Spleen (tissue), 11 donors: ENCODE results near the gene SLC12A6. TPM values are rescaled to one million over a fixed set of nuclear protein-coding genes. Genes with fewer than 3 reads are reported as not detected.

Experiments
- DNase-seq: peaks from one replicate; pipeline ENCODE4 v3.0.0-alpha.2; 2020
- H3K27ac ChIP-seq, 8 donors: fragments of 200-600 bp; sonication (generic) in 7 of 8; 1 replicate in 4 of 8; 2 replicates in 4 of 8; pipeline versions ENCODE4 v1.5.0 to v1.8.0; 2016 to 2021; ENCODE audit warnings: inconsistent platforms in 4 of 8, mild to moderate bottlenecking in 4 of 8, moderate library complexity in 1 of 8
- H3K27me3 ChIP-seq, 7 donors: fragments of 200-600 bp; sonication (generic) in 6 of 7; replicated peaks in 1 of 7; 1 replicate in 4 of 7; 2 replicates in 3 of 7; pipeline versions ENCODE4 v1.5.0 to v1.8.0; 2016 to 2021; ENCODE audit warnings: inconsistent platforms in 3 of 7, mild to moderate bottlenecking in 1 of 7
- H3K36me3 ChIP-seq, 6 donors: fragments of 200-600 bp; sonication (generic) in 5 of 6; 1 replicate in 4 of 6; 2 replicates in 2 of 6; pipeline versions ENCODE4 v1.5.0 to v1.8.0; 2016 to 2021; ENCODE audit warnings: inconsistent platforms in 2 of 6
- H3K4me1 ChIP-seq, 6 donors: fragments of 200-600 bp; sonication (generic) in 5 of 6; 1 replicate in 3 of 6; 2 replicates in 3 of 6; pipeline versions ENCODE4 v1.5.0 to v1.8.0; 2016 to 2021; ENCODE audit warnings: inconsistent platforms in 3 of 6
- H3K4me3 ChIP-seq, 8 donors: fragments of 200-600 bp; sonication (generic) in 7 of 8; 1 replicate in 4 of 8; 2 replicates in 4 of 8; pipeline versions ENCODE4 v1.5.0 to v1.8.0; 2016 to 2021; ENCODE audit warnings: inconsistent platforms in 4 of 8, mild to moderate bottlenecking in 4 of 8, moderate library complexity in 2 of 8
- H3K9me3 ChIP-seq, 8 donors: fragments of 200-600 bp; sonication (generic) in 7 of 8; 1 replicate in 4 of 8; 2 replicates in 4 of 8; pipeline versions ENCODE4 v1.5.0 to v1.8.0; 2016 to 2021; ENCODE audit warnings: inconsistent platforms in 4 of 8
- POLR2A ChIP-seq, 3 donors: fragments of 450-650 bp; IDR thresholded peaks; one replicate each; pipeline ENCODE4 v1.5.1; 2017; ENCODE audit warnings: antibody characterized with exemption in 3 of 3, mild to moderate bottlenecking in 1 of 3
- POLR2AphosphoS5 ChIP-seq, 3 donors: sonication (generic); formaldehyde crosslinking; IDR thresholded peaks; one replicate each; pipeline ENCODE4 v1.5.1; 2017; ENCODE audit warnings: antibody characterized with exemption in 3 of 3
- whole genome bisulfite sequencing, 5 donors: extraction: QIAGEN DNeasy Blood & Tissue Kit in 3 of 5; methylation state at CpG; one replicate each; pipeline versions ENCODE4 v1.1.5 to v1.1.7; 2013 to 2018; 5-methylcytosine and 5-hydroxymethylcytosine counted together
- intact Hi-C: fragments of 100-400 bp; cut with DNase I; formaldehyde crosslinking; loops from one replicate; pipeline ENCODE4 v1.15.0; 2023; ENCODE audit warnings: low total_unique reads
- polyA plus RNA-seq, 3 donors: library from polyadenylated mRNA; stranded (reverse); fragments of 200-250 nt; gene quantifications; one replicate each; pipeline ENCODE4 v1.2.1, GENCODE V29; 2013
- total RNA-seq, 7 donors: library from RNA; depleted of rRNA in 3 of 7; stranded (reverse); fragments of >200 nt in 3 of 7; fragmentation: NEBNext Ultra II Directional in 4 of 7; extraction: Animal tissue kit (Norgen Biotek cat#: 25700) in 4 of 7; gene quantifications; one replicate each; pipeline versions ENCODE4 v1.1.0 to v1.2.1, GENCODE V29; 2016 to 2021
- TF ChIP-seq, protein P1 (sequence below), 11 experiments: fragments of 200-600 bp in 7 of 11; fragments of 450-650 bp in 4 of 11; sonication (generic) in 4 of 11; IDR thresholded peaks in 8 of 11; conservative IDR thresholded peaks in 3 of 11; 1 replicate in 7 of 11; 2 replicates in 4 of 11; pipeline versions ENCODE4 v1.4.0 to v1.8.0; 2016 to 2021; ENCODE audit warnings: antibody characterized with exemption in 11 of 11, inconsistent platforms in 4 of 11, mild to moderate bottlenecking in 1 of 11
- donor health status: healthy with polysubstance abuse.
- donor health status: DM: no; HTN: no; CAD: no; lungs with moderate emphysema.
- donor health status: DM: no; HTN: no; CAD: no.
- donor health status: Bipolar disorder and iron deficiency.
- donor health status: healthy.
- donor health status: DM: no; HTN: no; CAD: no.
- donor health status: DM: yes; HTN: yes; CAD: no.

SLC12A6 gene
- total and polyA plus RNA-seq, 10 donors: 5.2 to 120 (median 58.3) TPM

DNA sequence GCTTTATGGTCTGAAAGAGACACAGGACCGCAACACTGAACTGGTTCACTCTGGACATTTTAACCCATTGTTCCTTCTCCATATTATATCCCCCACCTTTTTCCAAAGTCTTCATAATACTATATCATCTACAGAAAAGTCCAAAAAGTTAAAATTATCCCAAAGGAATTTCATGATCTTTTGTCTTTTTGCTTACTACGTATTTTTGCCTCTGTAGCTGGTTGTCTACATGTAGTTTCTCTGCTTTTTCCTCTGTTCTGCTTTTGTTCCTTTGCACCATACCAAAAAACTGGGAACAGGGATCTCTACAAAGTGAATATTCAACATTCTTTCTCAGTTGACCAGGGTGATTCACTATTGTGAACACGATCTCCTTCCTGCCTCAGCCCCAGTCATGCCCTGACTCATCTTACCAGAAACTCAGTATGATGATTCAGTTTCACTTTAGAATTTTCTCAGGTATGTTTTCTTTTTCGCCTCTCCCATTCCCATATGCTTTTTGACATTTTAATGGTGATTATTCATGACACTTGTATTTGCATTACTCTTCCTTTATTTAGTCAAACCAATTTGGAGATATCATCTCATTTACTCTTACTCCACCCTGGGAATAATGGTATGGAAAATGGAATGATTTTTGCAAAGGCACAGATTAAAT is 98.3 kb downstream of the SLC12A6 start:
- H3K27ac ChIP-seq: no peak overlapping the region
- peaks cover 2 to 100% (median 76%) of the 10 kb centered on the region in 6 donors for H3K36me3 ChIP-seq
- TF ChIP-seq, protein P1, sequence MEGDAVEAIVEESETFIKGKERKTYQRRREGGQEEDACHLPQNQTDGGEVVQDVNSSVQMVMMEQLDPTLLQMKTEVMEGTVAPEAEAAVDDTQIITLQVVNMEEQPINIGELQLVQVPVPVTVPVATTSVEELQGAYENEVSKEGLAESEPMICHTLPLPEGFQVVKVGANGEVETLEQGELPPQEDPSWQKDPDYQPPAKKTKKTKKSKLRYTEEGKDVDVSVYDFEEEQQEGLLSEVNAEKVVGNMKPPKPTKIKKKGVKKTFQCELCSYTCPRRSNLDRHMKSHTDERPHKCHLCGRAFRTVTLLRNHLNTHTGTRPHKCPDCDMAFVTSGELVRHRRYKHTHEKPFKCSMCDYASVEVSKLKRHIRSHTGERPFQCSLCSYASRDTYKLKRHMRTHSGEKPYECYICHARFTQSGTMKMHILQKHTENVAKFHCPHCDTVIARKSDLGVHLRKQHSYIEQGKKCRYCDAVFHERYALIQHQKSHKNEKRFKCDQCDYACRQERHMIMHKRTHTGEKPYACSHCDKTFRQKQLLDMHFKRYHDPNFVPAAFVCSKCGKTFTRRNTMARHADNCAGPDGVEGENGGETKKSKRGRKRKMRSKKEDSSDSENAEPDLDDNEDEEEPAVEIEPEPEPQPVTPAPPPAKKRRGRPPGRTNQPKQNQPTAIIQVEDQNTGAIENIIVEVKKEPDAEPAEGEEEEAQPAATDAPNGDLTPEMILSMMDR (IDR thresholded peaks at IDR 0.05 in 8 of 11, conservative IDR thresholded peaks at IDR 0.05 in 3 of 11): no peak
- TF ChIP-seq POLR2A (IDR thresholded peaks at IDR 0.05) (no peak), POLR2AphosphoS5 (IDR thresholded peaks at IDR 0.05) (no peak)
- DNase-seq: no peak
- H3K27me3 ChIP-seq: no peaks in the 10 kb centered on the region
- no peaks in the 10 kb centered on the region for H3K4me1 ChIP-seq
- WGBS, 5 donors: 77 to 85% (median 83%) methylated on average over 4 of the region's 4 CpGs
- no peaks in the 10 kb centered on the region for H3K9me3 ChIP-seq
- intact Hi-C loops: loop anchor here (10.0 kb wide), 1 partner anchor 126 kb away; the partner anchor contains the start of gene LPCAT4
- H3K4me3 ChIP-seq: no peak overlapping the region

DNA sequence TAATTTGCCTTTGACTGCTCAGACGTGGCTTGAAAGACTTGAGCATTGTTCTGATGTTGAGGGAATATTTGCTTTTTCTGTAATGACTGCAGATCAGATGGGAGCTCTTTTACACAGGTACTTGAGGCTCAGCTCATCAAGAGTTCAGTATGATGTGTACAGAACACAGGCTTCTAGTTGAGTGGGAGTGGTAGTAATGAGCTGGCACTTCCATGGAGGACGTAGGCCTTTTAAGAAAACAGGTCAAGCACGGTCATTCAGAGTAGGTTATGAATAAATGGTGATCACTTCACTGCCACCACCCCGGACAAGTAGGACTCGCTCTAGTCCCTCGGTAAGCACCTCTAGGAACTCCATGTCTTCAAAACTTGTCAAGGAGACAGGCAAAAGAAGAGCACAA is 104.0 kb downstream of the SLC12A6 start:
- intact Hi-C loops: loop anchor here (10.0 kb wide), 1 partner anchor 131 kb away; the partner anchor contains the start of gene LPCAT4

GRCh38 chr15:34223904-34224596 is 113.5 kb downstream of the SLC12A6 start:
- DNase-seq: no peak
- Histone ChIP-seq H3K27me3 (no peaks in the 10 kb centered on the region), H3K27ac (peak overlapping the region; percentile 80 to 94 (median 90)), H3K4me1 (peaks cover 9 to 37% (median 27%) of the 10 kb centered on the region in 6 donors), H3K4me3 (peak overlapping the region; percentile 73 to 98 (median 84)), H3K9me3 (no peaks in the 10 kb centered on the region), H3K36me3 (peaks cover 0 to 28% (median 22%) of the 10 kb centered on the region in 6 donors)
- 40 to 55% (median 50%) methylated on average over 24 of the region's 24 CpGs for WGBS, 5 donors
- intact Hi-C loops: no loop called here
- TF ChIP-seq, protein P1 (IDR thresholded peaks at IDR 0.05 in 8 of 11, conservative IDR thresholded peaks at IDR 0.05 in 3 of 11): no peak
- TF ChIP-seq POLR2AphosphoS5 (IDR thresholded peaks at IDR 0.05) (no peak), POLR2A (IDR thresholded peaks at IDR 0.05) (no peak)

More for the DNA sequence above, 104.0 kb downstream of the SLC12A6 start:
- no peak overlapping the region for H3K27ac ChIP-seq
- TF ChIP-seq, protein P1 (IDR thresholded peaks at IDR 0.05 in 8 of 11, conservative IDR thresholded peaks at IDR 0.05 in 3 of 11): no peak
- TF ChIP-seq POLR2AphosphoS5 (IDR thresholded peaks at IDR 0.05) (no peak), POLR2A (IDR thresholded peaks at IDR 0.05) (no peak)
- H3K9me3 ChIP-seq: no peaks in the 10 kb centered on the region
- no peaks in the 10 kb centered on the region for H3K27me3 ChIP-seq
- DNase-seq: no peak
- H3K4me1 ChIP-seq: no peaks in the 10 kb centered on the region
- no peak overlapping the region for H3K4me3 ChIP-seq
- WGBS, 5 donors: 83 to 89% (median 87%) methylated on average over 6 of the region's 6 CpGs
- H3K36me3 ChIP-seq: peaks cover 2 to 100% (median 91%) of the 10 kb centered on the region in 6 donors
